A673 (cell line): ENCODE data around the gene VWF.

Experiments used
- EZH2 ChIP-seq: fragments of 200-600 bp; sonication (generic); IDR thresholded peaks from 2 replicates; pipeline ENCODE4 v1.6.1; 2017; ENCODE audit warnings: borderline replicate concordance, low read depth, mild to moderate bottlenecking, mixed read lengths, antibody characterized with exemption, low read length; ENCODE audit not compliant: poor library complexity, severe bottlenecking
- TF ChIP-seq, protein P1 (sequence below): fragments of 300-800, 200-600 bp; sonication (generic); conservative IDR thresholded peaks from 2 replicates; pipeline ENCODE4 v1.5.1; 2017; ENCODE audit warnings: low read depth, mild to moderate bottlenecking, antibody characterized with exemption, low read length, moderate library complexity, mixed read lengths

DNA sequence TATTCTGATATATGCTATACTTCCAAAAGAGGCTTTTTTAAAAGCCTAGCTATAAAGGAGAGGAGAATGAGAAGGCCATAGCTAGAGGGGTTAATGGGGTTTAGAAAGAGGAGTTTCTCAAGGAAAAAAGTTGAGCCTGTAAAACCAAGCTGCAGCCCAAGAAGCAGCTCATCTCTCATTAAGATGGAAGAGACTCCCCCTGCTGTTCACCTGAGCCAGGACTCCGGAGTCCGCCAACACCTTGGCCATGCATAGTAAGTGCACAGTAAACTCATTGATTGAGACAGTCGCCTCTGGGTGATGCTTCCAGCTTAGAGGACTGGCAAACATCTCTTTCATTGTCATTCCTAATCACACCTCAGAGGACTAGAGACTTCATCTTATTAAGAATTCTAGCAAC, 225.6 kb downstream of the VWF start:
- TF ChIP-seq, protein P1, sequence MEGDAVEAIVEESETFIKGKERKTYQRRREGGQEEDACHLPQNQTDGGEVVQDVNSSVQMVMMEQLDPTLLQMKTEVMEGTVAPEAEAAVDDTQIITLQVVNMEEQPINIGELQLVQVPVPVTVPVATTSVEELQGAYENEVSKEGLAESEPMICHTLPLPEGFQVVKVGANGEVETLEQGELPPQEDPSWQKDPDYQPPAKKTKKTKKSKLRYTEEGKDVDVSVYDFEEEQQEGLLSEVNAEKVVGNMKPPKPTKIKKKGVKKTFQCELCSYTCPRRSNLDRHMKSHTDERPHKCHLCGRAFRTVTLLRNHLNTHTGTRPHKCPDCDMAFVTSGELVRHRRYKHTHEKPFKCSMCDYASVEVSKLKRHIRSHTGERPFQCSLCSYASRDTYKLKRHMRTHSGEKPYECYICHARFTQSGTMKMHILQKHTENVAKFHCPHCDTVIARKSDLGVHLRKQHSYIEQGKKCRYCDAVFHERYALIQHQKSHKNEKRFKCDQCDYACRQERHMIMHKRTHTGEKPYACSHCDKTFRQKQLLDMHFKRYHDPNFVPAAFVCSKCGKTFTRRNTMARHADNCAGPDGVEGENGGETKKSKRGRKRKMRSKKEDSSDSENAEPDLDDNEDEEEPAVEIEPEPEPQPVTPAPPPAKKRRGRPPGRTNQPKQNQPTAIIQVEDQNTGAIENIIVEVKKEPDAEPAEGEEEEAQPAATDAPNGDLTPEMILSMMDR = no peak
- no peak for TF ChIP-seq EZH2
